NCI-H2227 treated with DMSO at 0.1 percent for 48 hours (cell line): Measurements from ENCODE around the gene MSX1.
"Not testable (repeated sequence)": the region's sequence is repeated elsewhere in the genome, so short reads cannot be mapped to it uniquely, and the experiment has no call there.

Experiments used
- DNase-seq: peaks from one replicate; lab custom pipeline; 2025; lab: John Stamatoyannopoulos, UW

The MSX1 gene

GRCh38 chr4:4859325-4859798 lies at the start of gene MSX1:
Gene MSX1, plus strand, starts transcription at chr4:4859665. Its CDS starts 235 bp downstream, at chr4:4859900.
- peak; percentile 74 for DNase-seq

- DNase-seq = no peak
Measured at GRCh38 chr4:4810092-4810774, 49.2 kb upstream of the MSX1 start.

- DNase-seq = no peak
Measured at GRCh38 chr4:4810778-4811177, 48.7 kb upstream of the MSX1 start.

- DNase-seq = no peak
Measured at GRCh38 chr4:4812145-4812794, 47.2 kb upstream of the MSX1 start.

- DNase-seq = peak; percentile 32
Measured at GRCh38 chr4:4818415-4819212, 40.9 kb upstream of the MSX1 start.

- DNase-seq = no peak
Measured at GRCh38 chr4:4819213-4819606, 40.3 kb upstream of the MSX1 start.

GRCh38 chr4:4820261-4820660 lies 39.2 kb upstream of the MSX1 start:
- DNase-seq = peak; percentile 79

GRCh38 chr4:4820739-4821138 lies 38.7 kb upstream of the MSX1 start:
- no peak for DNase-seq

GRCh38 chr4:4821577-4821976 lies 37.9 kb upstream of the MSX1 start:
- DNase-seq = no peak

GRCh38 chr4:4822286-4822685 lies 37.2 kb upstream of the MSX1 start:
- DNase-seq = not testable (repeated sequence)

GRCh38 chr4:4823621-4824162 lies 35.8 kb upstream of the MSX1 start:
- no peak for DNase-seq

GRCh38 chr4:4824232-4824631 lies 35.2 kb upstream of the MSX1 start:
- DNase-seq = no peak

- no peak for DNase-seq
Measured at GRCh38 chr4:4825431-4825830, 34.0 kb upstream of the MSX1 start.

- no peak for DNase-seq
Measured at GRCh38 chr4:4829837-4830236, 29.6 kb upstream of the MSX1 start.

GRCh38 chr4:4831266-4831665 lies 28.2 kb upstream of the MSX1 start:
- no peak for DNase-seq

- DNase-seq = no peak
Measured at GRCh38 chr4:4831825-4832224, 27.6 kb upstream of the MSX1 start.

GRCh38 chr4:4836044-4836443 lies 23.4 kb upstream of the MSX1 start:
- DNase-seq = no peak

- no peak for DNase-seq
Measured at GRCh38 chr4:4837316-4837715, 22.1 kb upstream of the MSX1 start.

- no peak for DNase-seq
Measured at GRCh38 chr4:4838051-4838935, 21.2 kb upstream of the MSX1 start.

GRCh38 chr4:4838936-4839810 lies 20.3 kb upstream of the MSX1 start:
- DNase-seq = no peak

- no peak for DNase-seq
Measured at GRCh38 chr4:4840351-4840750, 19.1 kb upstream of the MSX1 start.
